Measurements from ENCODE around the gene CHD9. TPM values are rescaled to one million over a fixed set of nuclear protein-coding genes. Genes with fewer than 3 reads are reported as not detected.
A peak's percentile ranks its signal among the peaks of the same experiment; 100 is the strongest.
"Not testable (repeated sequence)": the region's sequence is repeated elsewhere in the genome, so short reads cannot be mapped to it uniquely, and the experiment has no call there.

Gene CHD9
- total RNA-seq: 10 to 100 TPM; 30.2 to 37.9 TPM

GRCh38 chr16:53054670-53055485 lies at the start of gene CHD9:
CHD9 (plus strand) TSS chr16:53054991; CDS start chr16:53156090, 101,099 bp downstream.
- POLR2A ChIA-PET: interaction anchor here (0.6 to 1.6 kb wide), 8 partner anchors 11 to 402 kb away, joined by 3 to 12 read pairs (median 4); no protein-coding TSS in a partner anchor
- Mint-ChIP-seq H3K9me3 (no peaks in the 10 kb centered on the region), H3K27ac (peak within 1 kb of the TSS; percentile 82), H3K36me3 (peaks cover 4% of the 10 kb centered on the region), H3K4me1 (peaks cover 27% of the 10 kb centered on the region), H3K27me3 (no peaks in the 10 kb centered on the region), H3K4me3 (peak within 1 kb of the TSS; percentile 84)
- DNase-seq (peak; percentile 88), ATAC-seq (ENCODE audit: low read depth) (peak; percentile 93)

GRCh38 chr16:53007095-53007494 lies 47.7 kb upstream of the CHD9 start:
- Mint-ChIP-seq H3K27me3 (peaks cover 7% of the 10 kb centered on the region), H3K27ac (no peak overlapping the region), H3K36me3 (no peaks in the 10 kb centered on the region), H3K4me1 (no peaks in the 10 kb centered on the region), H3K4me3 (no peak overlapping the region), H3K9me3 (no peaks in the 10 kb centered on the region)
- ATAC-seq (ENCODE audit: low read depth) (no peak), DNase-seq (no peak)
- POLR2A ChIA-PET: no interaction called here

- H3K27me3 Mint-ChIP-seq: peaks cover 5% of the 10 kb centered on the region
- no peaks in the 10 kb centered on the region for H3K9me3 Mint-ChIP-seq
- no peaks in the 10 kb centered on the region for H3K4me1 Mint-ChIP-seq
- POLR2A ChIA-PET: no interaction called here
- no peaks in the 10 kb centered on the region for H3K36me3 Mint-ChIP-seq
- ATAC-seq (ENCODE audit: low read depth): no peak
- DNase-seq: no peak
- H3K27ac Mint-ChIP-seq: no peak overlapping the region
- H3K4me3 Mint-ChIP-seq: no peak overlapping the region
These were observed 40.5 kb upstream of the CHD9 start for GRCh38 chr16:53014287-53014686.

GRCh38 chr16:53018834-53019416 lies 35.9 kb upstream of the CHD9 start:
- DNase-seq (no peak), ATAC-seq (ENCODE audit: low read depth) (no peak)
- H3K4me3 Mint-ChIP-seq: no peak overlapping the region
- POLR2A ChIA-PET: no interaction called here
- peaks cover 5% of the 10 kb centered on the region for H3K27me3 Mint-ChIP-seq
- H3K9me3 Mint-ChIP-seq: no peaks in the 10 kb centered on the region
- no peaks in the 10 kb centered on the region for H3K36me3 Mint-ChIP-seq
- H3K27ac Mint-ChIP-seq: no peak overlapping the region
- no peaks in the 10 kb centered on the region for H3K4me1 Mint-ChIP-seq

GRCh38 chr16:53022374-53022773 lies 32.4 kb upstream of the CHD9 start:
- Mint-ChIP-seq H3K9me3 (no peaks in the 10 kb centered on the region), H3K27ac (no peak overlapping the region), H3K4me1 (no peaks in the 10 kb centered on the region), H3K36me3 (no peaks in the 10 kb centered on the region), H3K4me3 (no peak overlapping the region), H3K27me3 (no peaks in the 10 kb centered on the region)
- DNase-seq: no peak
- no peak for ATAC-seq (ENCODE audit: low read depth)
- POLR2A ChIA-PET: no interaction called here

- POLR2A ChIA-PET: no interaction called here
- Mint-ChIP-seq H3K27ac (no peak overlapping the region), H3K4me1 (no peaks in the 10 kb centered on the region), H3K36me3 (no peaks in the 10 kb centered on the region), H3K27me3 (no peaks in the 10 kb centered on the region), H3K4me3 (no peak overlapping the region), H3K9me3 (no peaks in the 10 kb centered on the region)
- ATAC-seq (ENCODE audit: low read depth) (no peak), DNase-seq (no peak)
These were observed 30.7 kb upstream of the CHD9 start for GRCh38 chr16:53024045-53024444.

- H3K4me3 Mint-ChIP-seq: no peak overlapping the region
- ATAC-seq (ENCODE audit: low read depth): no peak
- no peaks in the 10 kb centered on the region for H3K36me3 Mint-ChIP-seq
- no peak for DNase-seq
- H3K27ac Mint-ChIP-seq: no peak overlapping the region
- peaks cover 1% of the 10 kb centered on the region for H3K9me3 Mint-ChIP-seq
- H3K4me1 Mint-ChIP-seq: no peaks in the 10 kb centered on the region
- POLR2A ChIA-PET: no interaction called here
- H3K27me3 Mint-ChIP-seq: peaks cover 13% of the 10 kb centered on the region
These were observed 24.8 kb upstream of the CHD9 start for GRCh38 chr16:53029971-53030370.

- Mint-ChIP-seq H3K4me3 (no peak overlapping the region), H3K4me1 (no peaks in the 10 kb centered on the region), H3K27me3 (peaks cover 15% of the 10 kb centered on the region), H3K9me3 (peaks cover 1% of the 10 kb centered on the region), H3K36me3 (no peaks in the 10 kb centered on the region), H3K27ac (no peak overlapping the region)
- DNase-seq: no peak
- POLR2A ChIA-PET: no interaction called here
- no peak for ATAC-seq (ENCODE audit: low read depth)
These were observed 23.4 kb upstream of the CHD9 start for GRCh38 chr16:53031323-53031942.

GRCh38 chr16:53034306-53034705 lies 20.5 kb upstream of the CHD9 start:
- ATAC-seq (ENCODE audit: low read depth) (no peak), DNase-seq (no peak)
- H3K9me3 Mint-ChIP-seq: peaks cover 1% of the 10 kb centered on the region
- no peaks in the 10 kb centered on the region for H3K4me1 Mint-ChIP-seq
- no peaks in the 10 kb centered on the region for H3K36me3 Mint-ChIP-seq
- POLR2A ChIA-PET: no interaction called here
- no peak overlapping the region for H3K27ac Mint-ChIP-seq
- H3K4me3 Mint-ChIP-seq: no peak overlapping the region
- peaks cover 15% of the 10 kb centered on the region for H3K27me3 Mint-ChIP-seq

GRCh38 chr16:53035176-53035942 lies 19.4 kb upstream of the CHD9 start:
- DNase-seq (no peak), ATAC-seq (ENCODE audit: low read depth) (no peak)
- Mint-ChIP-seq H3K9me3 (peaks cover 1% of the 10 kb centered on the region), H3K27ac (no peak overlapping the region), H3K36me3 (no peaks in the 10 kb centered on the region), H3K27me3 (peaks cover 15% of the 10 kb centered on the region), H3K4me3 (no peak overlapping the region), H3K4me1 (no peaks in the 10 kb centered on the region)
- POLR2A ChIA-PET: no interaction called here

GRCh38 chr16:53036066-53036465 lies 18.7 kb upstream of the CHD9 start:
- ATAC-seq (ENCODE audit: low read depth) (no peak), DNase-seq (no peak)
- Mint-ChIP-seq H3K27me3 (peaks cover 15% of the 10 kb centered on the region), H3K9me3 (peaks cover 1% of the 10 kb centered on the region), H3K4me3 (no peak overlapping the region), H3K27ac (no peak overlapping the region), H3K4me1 (no peaks in the 10 kb centered on the region), H3K36me3 (no peaks in the 10 kb centered on the region)
- POLR2A ChIA-PET: no interaction called here

GRCh38 chr16:53036711-53037110 lies 18.1 kb upstream of the CHD9 start:
- H3K27ac Mint-ChIP-seq; H3K36me3 Mint-ChIP-seq; H3K9me3 Mint-ChIP-seq; DNase-seq; ATAC-seq (ENCODE audit: low read depth); H3K4me3 Mint-ChIP-seq; POLR2A ChIA-PET; H3K4me1 Mint-ChIP-seq: not testable (repeated sequence)
- H3K27me3 Mint-ChIP-seq: peaks cover 11% of the 10 kb centered on the region

GRCh38 chr16:53040788-53041187 lies 14.0 kb upstream of the CHD9 start:
- Mint-ChIP-seq H3K9me3 (no peaks in the 10 kb centered on the region), H3K4me1 (no peaks in the 10 kb centered on the region), H3K27ac (no peak overlapping the region), H3K36me3 (no peaks in the 10 kb centered on the region), H3K27me3 (peaks cover 15% of the 10 kb centered on the region), H3K4me3 (no peak overlapping the region)
- POLR2A ChIA-PET: no interaction called here
- ATAC-seq (ENCODE audit: low read depth) (no peak), DNase-seq (no peak)
